Thyroid gland (tissue), 4 donors: Measurements from ENCODE around the gene ZNF516.

Source experiments
- CTCF ChIP-seq, 6 experiments: fragments of 200-600 bp in 3 of 6; fragments of 450-650 bp in 3 of 6; sonication (generic) in 3 of 6; IDR thresholded peaks; one replicate each; pipeline ENCODE4 v1.5.1; 2016 to 2019; ENCODE audit warnings: antibody characterized with exemption in 6 of 6, mild to moderate bottlenecking in 2 of 6, inconsistent platforms in 1 of 6, moderate library complexity in 1 of 6
- POLR2A ChIP-seq, 2 donors: fragments of 450-650 bp; IDR thresholded peaks; one replicate each; pipeline ENCODE4 v1.6.1; 2017; ENCODE audit warnings: antibody characterized with exemption in 2 of 2, mild to moderate bottlenecking in 2 of 2, moderate library complexity in 1 of 2

- TF ChIP-seq POLR2A (IDR thresholded peaks at IDR 0.05), result no peak
- TF ChIP-seq CTCF (IDR thresholded peaks at IDR 0.05), result no peak
Observed at GRCh38 chr18:76489081-76489480, 6.0 kb downstream of the ZNF516 start.
